Epithelial cell of prostate (primary cell): ENCODE measurements around the gene KHSRP.

Source experiments
- DNase-seq: peaks from one replicate; pipeline ENCODE4 v3.0.0-alpha.2; 2011; ENCODE audit warnings: low read depth, low spot score
- H3K27ac ChIP-seq: fragments of 450-650 bp; 2 replicates; pipeline ENCODE4 v1.5.1; 2017; ENCODE audit warnings: mild to moderate bottlenecking

KHSRP gene

DNA sequence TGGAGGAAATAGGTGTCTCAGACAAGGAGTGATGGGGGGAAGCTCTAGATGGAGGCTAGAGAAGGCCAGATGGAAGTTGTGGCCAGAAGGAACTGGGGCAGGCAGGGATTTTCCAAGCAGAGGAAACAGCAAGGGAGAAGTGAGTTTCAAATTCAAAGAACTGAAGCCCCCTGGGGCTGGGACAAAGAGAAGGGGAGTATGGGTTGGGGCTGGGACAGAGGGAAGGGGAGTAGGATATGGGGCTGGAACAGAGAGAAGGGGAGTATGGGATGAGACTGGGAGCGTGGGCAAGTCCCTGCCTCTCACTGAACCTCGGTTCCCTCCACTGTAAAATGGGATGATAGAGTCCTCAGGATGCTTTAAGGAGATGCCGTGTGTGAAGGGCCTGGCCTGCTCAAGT, 29.8 kb downstream of the KHSRP start:
- DNase-seq = no peak
- no peak overlapping the region for H3K27ac ChIP-seq

GRCh38 chr19:6393983-6394412, 30.6 kb downstream of the KHSRP start:
- no peak for DNase-seq
- peak overlapping the region; percentile 78 for H3K27ac ChIP-seq

- peak within 1 kb of the TSS; percentile 78 for H3K27ac ChIP-seq
- DNase-seq = peak; percentile 36
These were observed 31.3 kb downstream of the KHSRP start, which contains the start of gene GTF2F1 for GRCh38 chr19:6393074-6393982. GTF2F1 (minus strand) TSS chr19:6393164; CDS start chr19:6392995, 169 bp downstream.

DNA sequence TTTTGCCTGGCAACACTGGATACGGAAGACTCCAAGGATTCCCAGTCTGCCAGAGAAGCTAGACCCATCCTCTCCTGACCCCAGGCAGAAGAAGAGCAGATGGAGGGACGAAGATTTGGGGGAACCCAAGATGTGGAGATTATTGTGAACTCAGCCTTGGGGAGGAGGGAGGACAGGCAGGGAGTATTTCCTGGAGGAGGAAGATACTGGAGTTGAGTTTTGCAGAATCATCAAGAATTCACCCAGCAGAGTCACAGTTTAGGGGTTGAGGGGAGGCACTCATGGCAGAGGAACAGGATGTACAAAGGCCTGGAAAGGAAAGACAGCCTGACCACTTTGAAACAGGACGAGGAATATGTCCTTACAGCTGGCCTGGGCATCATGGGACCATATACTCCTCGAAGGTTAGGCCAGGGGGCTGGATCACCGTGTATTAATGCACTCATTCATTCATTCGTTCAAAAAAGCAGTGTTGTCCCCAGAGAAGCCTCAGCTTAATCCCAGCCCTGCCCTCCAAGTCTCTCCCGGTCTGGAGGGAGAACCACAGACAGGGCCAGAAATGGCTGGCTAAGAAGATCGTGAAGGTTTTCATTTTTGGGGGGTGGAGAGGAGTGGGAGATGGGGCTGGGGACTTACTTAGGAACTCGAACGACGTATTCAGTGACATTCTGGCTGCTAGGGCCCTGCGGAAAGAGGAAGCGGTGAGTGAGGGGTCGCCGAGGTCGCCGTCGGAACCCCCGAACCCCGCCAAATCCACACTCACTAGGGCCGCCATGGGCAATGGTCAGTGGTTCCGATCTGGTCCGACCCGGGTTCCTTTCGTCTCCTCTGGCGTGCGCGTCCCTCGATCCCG, 32.2 kb downstream of the KHSRP start:
- DNase-seq = no peak
- peak overlapping the region; percentile 78 for H3K27ac ChIP-seq

DNA sequence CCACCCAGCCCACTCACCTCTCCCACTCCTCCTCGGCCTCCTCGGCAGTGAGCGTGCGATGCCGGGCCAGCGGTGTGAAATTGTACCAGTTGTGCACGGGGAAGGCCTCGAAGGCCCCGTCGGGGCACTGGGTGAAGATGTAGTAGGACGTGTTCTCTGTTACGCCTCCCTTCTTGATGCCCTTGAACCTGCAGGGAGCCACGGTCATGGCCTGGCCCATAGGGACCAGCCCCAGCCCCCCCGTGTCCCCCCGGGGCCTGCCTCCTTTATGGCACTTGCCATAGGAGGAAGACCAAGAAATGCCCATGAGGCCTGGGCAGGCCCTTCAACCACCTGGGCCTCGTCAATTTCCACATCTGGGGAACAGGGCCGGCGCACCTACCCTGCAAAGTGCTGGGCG, 37.2 kb downstream of the KHSRP start:
- no peak overlapping the region for H3K27ac ChIP-seq
- no peak for DNase-seq

- H3K27ac ChIP-seq = no peak overlapping the region
- DNase-seq = no peak
These were observed 40.2 kb downstream of the KHSRP start for GRCh38 chr19:6384381-6384780.

- DNase-seq = no peak
- H3K27ac ChIP-seq = no peak overlapping the region
These were observed 41.4 kb downstream of the KHSRP start for GRCh38 chr19:6383188-6383587.

DNA sequence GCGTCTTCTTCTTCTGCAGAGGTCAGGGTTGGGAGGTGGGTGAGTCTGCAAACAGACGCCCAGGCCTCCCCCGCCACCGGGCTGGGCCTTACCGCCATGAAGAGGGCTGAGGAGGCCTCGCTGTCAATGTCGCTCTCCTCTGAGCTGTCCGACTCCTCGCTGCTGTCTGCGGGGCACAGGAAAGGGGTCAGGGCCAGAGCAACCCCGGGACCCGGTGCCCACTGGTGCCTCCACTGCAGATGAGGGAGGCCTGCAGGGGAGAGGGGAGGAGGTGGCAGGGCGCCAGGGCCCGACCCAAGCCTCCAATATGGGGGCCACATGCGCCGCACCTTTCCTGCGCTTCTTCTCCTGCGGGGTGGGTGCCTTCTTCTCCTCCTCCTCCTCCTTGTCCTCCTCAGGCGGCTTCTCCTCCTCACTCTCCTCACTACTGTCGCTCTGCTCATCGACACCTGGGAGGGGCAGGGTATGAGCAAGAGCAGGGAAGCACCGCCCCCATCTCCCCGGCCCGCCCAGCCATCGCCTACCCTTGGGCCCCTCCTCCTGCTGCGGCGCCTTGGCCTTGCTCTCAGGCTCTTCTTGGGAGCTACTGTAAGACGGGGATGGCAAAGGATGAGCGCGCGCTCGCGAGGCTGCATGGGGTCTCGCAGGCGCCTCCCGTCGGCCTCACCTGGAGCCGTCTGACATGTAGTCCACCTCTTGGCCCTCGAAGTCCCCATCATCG, 43.4 kb downstream of the KHSRP start:
- DNase-seq = no peak
- no peak overlapping the region for H3K27ac ChIP-seq

DNA sequence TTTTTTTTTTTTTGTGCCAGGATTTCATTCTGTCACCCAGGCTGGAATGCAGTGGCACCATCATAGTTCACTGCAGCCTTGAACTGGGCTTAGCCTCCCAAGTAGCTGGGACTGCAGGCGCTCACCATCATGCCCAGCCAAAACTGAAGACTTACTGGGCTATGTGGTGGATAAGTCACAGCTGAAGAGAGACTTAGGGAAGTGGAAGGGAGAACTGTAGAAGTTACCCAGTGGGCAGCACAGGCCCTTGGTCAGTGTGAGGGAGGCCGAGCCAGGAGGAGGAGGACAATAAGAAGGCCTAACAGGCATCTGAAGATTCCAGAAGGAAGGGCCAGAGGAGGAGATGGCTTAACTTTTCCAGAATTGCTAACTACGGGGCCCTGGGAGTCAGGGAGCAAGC, 44.9 kb downstream of the KHSRP start:
- DNase-seq = no peak
- no peak overlapping the region for H3K27ac ChIP-seq

DNA sequence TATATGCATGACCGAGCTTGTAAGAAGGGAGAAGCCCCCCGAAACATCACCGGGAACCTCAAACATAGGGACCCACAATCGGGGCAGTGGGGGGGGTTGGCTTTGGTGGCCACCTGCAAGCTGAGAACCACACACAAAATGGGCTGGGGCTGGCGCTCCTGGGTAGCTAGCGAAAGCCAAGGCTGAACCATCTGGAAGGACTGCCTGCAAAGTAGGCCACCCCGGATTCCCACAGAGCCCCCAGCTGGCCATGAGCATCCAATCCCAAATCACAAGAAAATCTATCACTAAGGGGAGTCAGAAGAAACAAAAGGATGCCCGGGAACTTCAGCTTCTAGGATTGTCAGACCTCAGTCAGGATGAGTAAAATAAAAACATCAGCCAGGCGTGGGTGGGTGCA, 46.1 kb downstream of the KHSRP start:
- DNase-seq = no peak
- H3K27ac ChIP-seq = no peak overlapping the region

DNA sequence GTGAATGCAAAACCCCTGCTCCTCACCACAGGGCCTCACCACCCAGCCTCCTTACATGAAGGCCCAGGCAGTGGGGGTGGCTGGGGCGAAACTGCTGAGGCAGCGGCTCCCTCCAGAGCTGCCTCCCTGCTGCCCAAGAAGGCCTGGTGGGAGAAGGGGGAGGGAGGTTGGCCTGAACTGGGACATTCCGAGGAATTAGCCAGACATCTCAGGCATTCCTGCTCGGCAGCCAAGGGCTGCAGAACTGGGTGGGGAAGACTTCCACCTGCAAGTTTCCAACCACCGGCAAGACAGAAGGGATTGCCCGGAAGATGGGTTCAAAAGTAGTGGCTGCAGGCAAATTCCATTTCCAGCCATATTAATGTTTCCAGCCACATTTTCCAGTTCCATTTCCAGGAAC, 46.6 kb downstream of the KHSRP start:
- DNase-seq = no peak
- no peak overlapping the region for H3K27ac ChIP-seq

GRCh38 chr19:6376512-6377190, 48.0 kb downstream of the KHSRP start:
- H3K27ac ChIP-seq = no peak overlapping the region
- no peak for DNase-seq

GRCh38 chr19:6375411-6376010, 49.1 kb downstream of the KHSRP start, which contains the start of gene PSPN:
PSPN (minus strand) TSS chr19:6375933; CDS start chr19:6375849, 84 bp downstream.
- no peak for DNase-seq
- H3K27ac ChIP-seq = no peak within 1 kb of the TSS

DNA sequence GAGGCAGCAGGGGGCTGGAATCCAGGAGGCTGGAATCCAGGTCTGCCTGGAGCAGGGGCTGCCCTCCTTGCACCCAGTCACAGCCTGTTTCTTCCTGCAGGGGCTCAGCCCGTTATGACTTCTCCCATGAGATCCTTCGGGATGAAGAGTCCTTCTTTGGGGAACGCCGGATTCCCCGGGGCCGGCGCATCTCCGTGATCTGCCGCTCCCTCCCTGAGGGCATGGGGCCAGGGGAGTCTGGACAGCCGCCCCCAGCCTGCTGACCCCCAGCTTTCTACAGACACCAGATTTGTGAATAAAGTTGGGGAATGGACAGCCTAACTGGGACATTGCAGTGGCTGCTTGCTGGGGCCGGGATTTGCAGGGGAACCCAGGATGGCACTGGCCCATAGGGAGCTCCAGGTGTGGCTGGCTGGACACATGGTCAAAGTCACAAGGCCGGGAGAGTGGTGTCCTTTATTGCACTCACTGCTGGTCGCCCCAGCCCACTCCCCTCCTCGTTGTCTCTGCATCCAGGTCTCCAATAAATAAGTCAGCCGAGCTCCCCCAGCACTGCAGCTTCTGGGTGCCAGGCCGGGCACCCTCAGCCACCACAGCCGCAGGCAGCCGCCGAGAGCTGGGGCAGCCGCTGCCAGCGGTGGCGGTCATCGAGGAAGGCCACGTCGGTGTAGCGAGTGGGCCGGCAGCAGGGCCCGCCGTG, 49.8 kb downstream of the KHSRP start:
- no peak for DNase-seq
- H3K27ac ChIP-seq = no peak overlapping the region

- no peak overlapping the region for H3K27ac ChIP-seq
These were observed 50.4 kb downstream of the KHSRP start for GRCh38 chr19:6374161-6374709.

GRCh38 chr19:6373813-6374108, 50.9 kb downstream of the KHSRP start:
- H3K27ac ChIP-seq = peak overlapping the region; percentile 83
- DNase-seq = no peak

More at GRCh38 chr19:6374161-6374709, 50.4 kb downstream of the KHSRP start:
- DNase-seq = no peak

DNA sequence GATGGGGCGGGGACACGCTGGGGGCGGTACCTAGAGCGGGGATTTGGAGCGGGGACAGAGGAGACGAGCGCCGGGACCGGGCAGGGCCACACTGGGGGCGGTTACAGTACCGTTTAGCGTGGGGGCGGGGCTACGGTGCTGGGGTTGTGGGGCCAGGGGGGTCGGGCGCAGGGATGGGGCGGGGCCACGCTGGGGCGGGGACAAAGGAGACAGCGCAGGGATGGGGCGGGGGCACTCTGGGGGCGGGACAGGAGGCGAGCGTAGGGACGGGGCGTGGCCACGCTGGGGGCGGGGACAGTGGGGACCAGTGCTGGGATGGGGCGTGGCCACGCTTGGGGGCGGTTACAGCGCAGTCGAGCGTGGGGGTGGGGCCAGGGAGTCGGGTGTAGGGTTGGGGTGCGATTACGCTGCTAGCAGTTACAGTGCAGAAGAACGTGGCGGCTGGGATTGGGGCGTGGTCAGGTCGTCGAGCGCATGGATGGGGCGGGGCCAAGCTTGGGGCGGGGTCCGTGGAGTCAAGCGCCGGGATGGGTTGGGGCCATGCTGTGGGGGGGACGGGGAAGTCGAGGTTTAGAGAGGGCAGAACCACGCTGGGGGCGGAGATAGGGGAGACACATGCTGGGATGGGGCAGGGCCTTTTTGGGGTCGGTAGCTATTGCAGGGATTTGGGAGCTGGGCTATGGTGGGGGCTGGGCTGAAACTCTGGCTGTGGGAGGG, 51.4 kb downstream of the KHSRP start:
- H3K27ac ChIP-seq = peak overlapping the region; percentile 83
- DNase-seq = peak; percentile 79

- peak within 1 kb of the TSS; percentile 83 for H3K27ac ChIP-seq
- peak; percentile 99 for DNase-seq
These were observed 52.0 kb downstream of the KHSRP start, which contains the start of gene ALKBH7 for GRCh38 chr19:6372594-6373095. ALKBH7 (plus strand) TSS chr19:6372794; CDS start chr19:6372821, 27 bp downstream.
